K562 (cell line): ENCODE data around the gene SERPINB12. TPM values are rescaled to one million over a fixed set of nuclear protein-coding genes. Genes with fewer than 3 reads are reported as not detected.
A peak's percentile ranks its signal among the peaks of the same experiment; 100 is the strongest.

Experiments used
- ATAC-seq: fragments of 200-7000 bp; cut with Tn5 transposase; 3 replicates; pipeline ENCODE4 v1.9.1; 2020; ENCODE audit warnings: moderate library complexity
- BruUV-seq: library from RNA; stranded (reverse); fragments of 400-500 nt; replicated peaks from 2 replicates; lab custom pipeline; 2021; lab: Mats Ljungman, UMichigan
- CTCF ChIA-PET: fragments of 300-600 bp; formaldehyde crosslinking; extraction: SDS; loops from one replicate; lab custom pipeline; 2021; ENCODE audit warnings: low intra/inter-chr PET ratio; lab: Yijun Ruan, JAX
- POLR2A ChIA-PET: fragments of 300-600, 350-650 bp; sonication (Branson Sonifier 250); formaldehyde crosslinking; extraction: SDS; loops from one replicate; lab custom pipeline; 2021; ENCODE audit warnings: antibody characterized with exemption, inconsistent platforms; lab: Yijun Ruan, JAX
- DNase-seq, 4 experiments: peaks; one replicate each; pipeline versions ENCODE4 v3.0.0 to v3.0.0-alpha.2; 2011 to 2018; ENCODE audit warnings: low spot score in 3 of 4, mixed read lengths in 3 of 4; ENCODE audit errors: extremely low read depth in 1 of 4
- FAIRE-seq: peaks from 2 replicates; lab custom pipeline; 2011; peaks lifted over from hg19 to GRCh38; lab: Jason Lieb, UNC
- H2AFZ ChIP-seq: 2 replicates; pipeline ENCODE4 v1.6.0; 2011; ENCODE audit warnings: low read depth, low read length, control low read depth, inconsistent platforms
- H3K27ac ChIP-seq: fragments of 200-600 bp; 3 replicates; pipeline ENCODE4 v1.8.0; 2011; ENCODE audit warnings: low read depth, mild to moderate bottlenecking, control low read depth, inconsistent platforms, low read length, moderate library complexity, mixed read lengths; ENCODE audit errors: extremely low read depth
- H3K27me3 ChIP-seq, 2 experiments: fragments of 300-600 bp in 1 of 2; 2 replicates in 1 of 2; 3 replicates in 1 of 2; pipeline versions ENCODE4 v1.6.0 to v1.8.0; 2011; ENCODE audit warnings: inconsistent platforms in 2 of 2, low read length in 2 of 2, mild to moderate bottlenecking in 1 of 2, mixed read lengths in 1 of 2, moderate library complexity in 1 of 2; ENCODE audit not compliant: control insufficient read depth in 2 of 2, insufficient read depth in 2 of 2
- H3K36me3 ChIP-seq: fragments of 300-600 bp; 3 replicates; pipeline ENCODE4 v1.8.0; 2011; ENCODE audit warnings: mild to moderate bottlenecking, low read length, inconsistent platforms; ENCODE audit not compliant: control insufficient read depth, insufficient read depth
- H3K4me1 ChIP-seq, 2 experiments: fragments of 200-600 bp in 1 of 2; replicated peaks in 1 of 2; 2 replicates in 1 of 2; 3 replicates in 1 of 2; pipeline versions ENCODE4 v1.5.1 to v1.8.0; 2011; ENCODE audit warnings: inconsistent platforms in 2 of 2, low read length in 2 of 2, mild to moderate bottlenecking in 1 of 2, mixed read lengths in 1 of 2, moderate library complexity in 1 of 2; ENCODE audit not compliant: control insufficient read depth in 2 of 2, insufficient read depth in 2 of 2
- H3K4me2 ChIP-seq: 2 replicates; pipeline ENCODE4 v1.6.1; 2011; ENCODE audit warnings: low read length, control low read depth, inconsistent platforms, mixed read lengths; ENCODE audit not compliant: insufficient read depth
- H3K4me3 ChIP-seq: fragments of 200-600 bp; sonication (generic), shearing (Covaris generic); 2 replicates; pipeline ENCODE4 v1.5.1; 2016; ENCODE audit warnings: control low read depth, inconsistent platforms
- H3K79me2 ChIP-seq: fragments of 200-600 bp; 3 replicates; pipeline ENCODE4 v1.8.0; 2011; ENCODE audit warnings: low read length, inconsistent platforms; ENCODE audit not compliant: control insufficient read depth, insufficient read depth
- H3K9ac ChIP-seq, 2 experiments: 2 replicates each; pipeline versions ENCODE4 v1.6.0 to v1.6.1; 2011; ENCODE audit warnings: low read depth in 2 of 2, low read length in 2 of 2, control low read depth in 1 of 2, inconsistent platforms in 1 of 2, mild to moderate bottlenecking in 1 of 2, mixed read lengths in 1 of 2; ENCODE audit not compliant: insufficient read depth in 1 of 2
- H3K9me1 ChIP-seq: one replicate; pipeline ENCODE4 v1.6.0; 2011; ENCODE audit warnings: inconsistent platforms, mild to moderate bottlenecking, low read length, moderate library complexity; ENCODE audit not compliant: control insufficient read depth, insufficient read depth
- H3K9me3 ChIP-seq: replicated peaks from 2 replicates; pipeline ENCODE4 v1.5.1; 2011; ENCODE audit warnings: low read depth, low read length, inconsistent platforms; ENCODE audit not compliant: control insufficient read depth, insufficient read depth
- H4K20me1 ChIP-seq: replicated peaks from 2 replicates; pipeline ENCODE4 v1.6.1; 2011; ENCODE audit warnings: low read length, inconsistent platforms, mixed read lengths; ENCODE audit not compliant: control insufficient read depth, insufficient read depth
- GABPA ChIP-seq: fragments of 200-800 bp; sonication (Bioruptor generic); conservative IDR thresholded peaks from 2 replicates; pipeline ENCODE4 v1.6.1; 2016; ENCODE audit warnings: low read depth, missing genetic modification characterization, missing compliant biosample characterization
- GATAD2A ChIP-seq: fragments of 450-650 bp; IDR thresholded peaks from 2 replicates; pipeline ENCODE4 v1.6.1; 2017
- PTRF ChIP-seq: fragments of 450-650 bp; IDR thresholded peaks from 2 replicates; pipeline ENCODE4 v1.6.1; 2016; ENCODE audit warnings: mild to moderate bottlenecking, missing genetic modification characterization, missing compliant biosample characterization
- RAD21 ChIP-seq, 2 experiments: fragments of 250-450 bp in 1 of 2; fragments of 450-650 bp in 1 of 2; sonication (Bioruptor Pico) in 1 of 2; formaldehyde crosslinking in 1 of 2; IDR thresholded peaks in 1 of 2; conservative IDR thresholded peaks in 1 of 2; 2 replicates each; pipeline versions ENCODE4 v1.4.0 to v1.8.0; 2020 to 2022; ENCODE audit warnings: mild to moderate bottlenecking in 2 of 2, moderate library complexity in 1 of 2
- SMC3 ChIP-seq: conservative IDR thresholded peaks from 2 replicates; pipeline ENCODE4 v1.6.1; 2011; ENCODE audit warnings: low read depth, low read length, improper control_type of control experiment; ENCODE audit not compliant: insufficient read depth
- WGBS: fragments of 100-300 bp; shearing (Covaris generic); methylation state at CpG from one replicate; pipeline ENCODE4 v1.1.6; 2016; ENCODE audit warnings: low coverage, mixed read lengths; ENCODE audit not compliant: insufficient coverage; ENCODE audit errors: missing lambda C conversion rate; 5-methylcytosine and 5-hydroxymethylcytosine counted together
- in situ Hi-C: fragments of 300-500 bp; cut with MboI; formaldehyde crosslinking; loops from 4 replicates; pipeline ENCODE4 v1.15.0; 2018; ENCODE audit warnings: inconsistent platforms, mixed read lengths
- intact Hi-C: fragments of 100-400 bp; cut with micrococcal nuclease; formaldehyde crosslinking; loops from 2 replicates; pipeline ENCODE4 v1.14.2; 2022
- polyA plus RNA-seq, 8 experiments: library from polyadenylated mRNA; depleted of rRNA in 4 of 8; stranded (reverse) in 5 of 8; unstranded in 3 of 8; fragments of >200 nt; fragmentation: Nextera tagmentation in 2 of 8; fragmentation: Illumina TruSeq in 1 of 8; extraction: Ambion mirVana in 2 of 8; extraction: Trizol in 1 of 8; gene quantifications; 2 replicates each; pipeline versions ENCODE4 v1.2.1 to v1.2.3, GENCODE V29; 2011 to 2014; ENCODE audit warnings: inconsistent platforms in 1 of 8, missing spikeins in 1 of 8
- total RNA-seq, 7 experiments: library from RNA; depleted of rRNA in 6 of 7; stranded (reverse); fragments of >200 nt in 6 of 7; fragmentation: Illumina TruSeq in 2 of 7; extraction: Trizol in 2 of 7; gene quantifications; 2 replicates each; pipeline versions ENCODE4 v1.2.1 to v1.2.3, GENCODE V29; 2011 to 2021; ENCODE audit warnings: low replicate concordance in 1 of 7
- TF ChIP-seq, protein P1 (sequence below): fragments of 450-650 bp; formaldehyde crosslinking; IDR thresholded peaks from 2 replicates; pipeline ENCODE4 v1.4.0; 2020; ENCODE audit warnings: mild to moderate bottlenecking, moderate library complexity
- TF ChIP-seq, protein P2 (sequence below), 3 experiments: IDR thresholded peaks in 2 of 3; conservative IDR thresholded peaks in 1 of 3; 2 replicates each; pipeline ENCODE4 v1.5.1; 2011 to 2012; ENCODE audit warnings: low read length in 3 of 3, mild to moderate bottlenecking in 3 of 3, control low read depth in 2 of 3, improper control_type of control experiment in 1 of 3, inconsistent platforms in 1 of 3, low read depth in 1 of 3, mixed read lengths in 1 of 3, moderate library complexity in 1 of 3; ENCODE audit not compliant: insufficient read depth in 2 of 3
- TF ChIP-seq, protein P3 (sequence below), 2 experiments: fragments of 450-650 bp; formaldehyde crosslinking in 1 of 2; IDR thresholded peaks; 2 replicates each; pipeline versions ENCODE4 v1.4.0 to v1.6.1; 2014 to 2020; ENCODE audit warnings: mild to moderate bottlenecking in 2 of 2, borderline replicate concordance in 1 of 2, low read depth in 1 of 2

The SERPINB12 gene
- total and polyA plus RNA-seq, 9 of the 15 experiments (the other 6 are each of a cell fraction or from before 2014, with no cell fraction given) = not detected

DNA sequence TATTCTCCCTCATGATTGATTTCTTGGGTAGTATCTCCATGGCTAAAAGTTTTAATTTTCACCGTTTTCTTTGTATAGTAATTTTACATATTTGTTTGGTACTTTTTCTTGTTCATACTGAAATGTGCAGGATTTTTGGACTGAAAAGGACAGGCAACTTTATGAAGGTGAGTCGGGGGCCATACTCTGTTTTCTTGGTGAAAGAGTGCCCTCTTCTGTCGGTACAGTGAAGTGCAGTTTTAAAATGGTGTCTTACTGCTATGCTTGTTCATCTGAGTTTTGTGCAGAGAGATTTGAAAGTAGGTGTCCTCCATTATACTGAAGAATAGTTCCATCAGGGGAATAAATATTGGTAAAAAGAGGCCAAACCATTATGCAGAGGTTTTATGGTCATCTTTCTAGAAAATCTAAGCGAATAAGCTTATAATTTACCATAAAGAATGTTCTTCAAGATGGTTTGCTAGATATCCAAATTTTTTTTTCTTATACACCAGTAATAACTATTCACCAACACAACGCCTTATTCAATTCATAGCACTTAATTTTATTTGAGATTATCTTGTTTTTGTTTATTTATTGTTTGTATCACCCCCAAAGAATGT, 36.3 kb downstream of the SERPINB12 start:
- ChIA-PET POLR2A (no interaction called here), CTCF (interaction anchor here (1.4 kb wide), 1 partner anchor 60 kb away, joined by 9 read pairs; no protein-coding TSS in a partner anchor)
- no peaks in the 10 kb centered on the region for H3K4me1 ChIP-seq
- no peaks in the 10 kb centered on the region for H3K36me3 ChIP-seq
- H3K4me3 ChIP-seq = no peak overlapping the region
- 0% methylated on average over 5 of the region's 5 CpGs for WGBS
- no peak overlapping the region for H3K9ac ChIP-seq
- peak; percentile 72 for ATAC-seq
- FAIRE-seq = peak; percentile 75
- no peaks in the 10 kb centered on the region for H3K79me2 ChIP-seq
- TF ChIP-seq GATAD2A (no peak), PTRF (tag) (no peak), RAD21 (CRISPR knock-in tag; conservative IDR thresholded peaks at IDR 0.05 in 1 of 2, IDR thresholded peaks at IDR 0.05 in 1 of 2) (peak; percentile 38 to 61; a peak in 3 of 4 replicates), SMC3 (0 out of 2 replicates have a peak, but pooled peaks have one; percentile 9), GABPA (tag) (no peak)
- TF ChIP-seq, protein P1, sequence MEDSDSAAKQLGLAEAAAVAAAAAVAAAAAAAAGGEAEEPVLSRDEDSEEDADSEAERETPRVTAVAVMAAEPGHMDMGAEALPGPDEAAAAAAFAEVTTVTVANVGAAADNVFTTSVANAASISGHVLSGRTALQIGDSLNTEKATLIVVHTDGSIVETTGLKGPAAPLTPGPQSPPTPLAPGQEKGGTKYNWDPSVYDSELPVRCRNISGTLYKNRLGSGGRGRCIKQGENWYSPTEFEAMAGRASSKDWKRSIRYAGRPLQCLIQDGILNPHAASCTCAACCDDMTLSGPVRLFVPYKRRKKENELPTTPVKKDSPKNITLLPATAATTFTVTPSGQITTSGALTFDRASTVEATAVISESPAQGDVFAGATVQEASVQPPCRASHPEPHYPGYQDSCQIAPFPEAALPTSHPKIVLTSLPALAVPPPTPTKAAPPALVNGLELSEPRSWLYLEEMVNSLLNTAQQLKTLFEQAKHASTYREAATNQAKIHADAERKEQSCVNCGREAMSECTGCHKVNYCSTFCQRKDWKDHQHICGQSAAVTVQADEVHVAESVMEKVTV = 0 out of 2 replicates have a peak, but pooled peaks have one; percentile 14
- TF ChIP-seq, protein P2, sequence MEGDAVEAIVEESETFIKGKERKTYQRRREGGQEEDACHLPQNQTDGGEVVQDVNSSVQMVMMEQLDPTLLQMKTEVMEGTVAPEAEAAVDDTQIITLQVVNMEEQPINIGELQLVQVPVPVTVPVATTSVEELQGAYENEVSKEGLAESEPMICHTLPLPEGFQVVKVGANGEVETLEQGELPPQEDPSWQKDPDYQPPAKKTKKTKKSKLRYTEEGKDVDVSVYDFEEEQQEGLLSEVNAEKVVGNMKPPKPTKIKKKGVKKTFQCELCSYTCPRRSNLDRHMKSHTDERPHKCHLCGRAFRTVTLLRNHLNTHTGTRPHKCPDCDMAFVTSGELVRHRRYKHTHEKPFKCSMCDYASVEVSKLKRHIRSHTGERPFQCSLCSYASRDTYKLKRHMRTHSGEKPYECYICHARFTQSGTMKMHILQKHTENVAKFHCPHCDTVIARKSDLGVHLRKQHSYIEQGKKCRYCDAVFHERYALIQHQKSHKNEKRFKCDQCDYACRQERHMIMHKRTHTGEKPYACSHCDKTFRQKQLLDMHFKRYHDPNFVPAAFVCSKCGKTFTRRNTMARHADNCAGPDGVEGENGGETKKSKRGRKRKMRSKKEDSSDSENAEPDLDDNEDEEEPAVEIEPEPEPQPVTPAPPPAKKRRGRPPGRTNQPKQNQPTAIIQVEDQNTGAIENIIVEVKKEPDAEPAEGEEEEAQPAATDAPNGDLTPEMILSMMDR (IDR thresholded peaks at IDR 0.05 in 2 of 3, conservative IDR thresholded peaks at IDR 0.05 in 1 of 3; ENCODE audit: insufficient read depth in 2 of 3, low read depth in 1 of 3, low read length in 3 of 3) = peak; percentile 34 to 63 (median 63)
- TF ChIP-seq, protein P3, sequence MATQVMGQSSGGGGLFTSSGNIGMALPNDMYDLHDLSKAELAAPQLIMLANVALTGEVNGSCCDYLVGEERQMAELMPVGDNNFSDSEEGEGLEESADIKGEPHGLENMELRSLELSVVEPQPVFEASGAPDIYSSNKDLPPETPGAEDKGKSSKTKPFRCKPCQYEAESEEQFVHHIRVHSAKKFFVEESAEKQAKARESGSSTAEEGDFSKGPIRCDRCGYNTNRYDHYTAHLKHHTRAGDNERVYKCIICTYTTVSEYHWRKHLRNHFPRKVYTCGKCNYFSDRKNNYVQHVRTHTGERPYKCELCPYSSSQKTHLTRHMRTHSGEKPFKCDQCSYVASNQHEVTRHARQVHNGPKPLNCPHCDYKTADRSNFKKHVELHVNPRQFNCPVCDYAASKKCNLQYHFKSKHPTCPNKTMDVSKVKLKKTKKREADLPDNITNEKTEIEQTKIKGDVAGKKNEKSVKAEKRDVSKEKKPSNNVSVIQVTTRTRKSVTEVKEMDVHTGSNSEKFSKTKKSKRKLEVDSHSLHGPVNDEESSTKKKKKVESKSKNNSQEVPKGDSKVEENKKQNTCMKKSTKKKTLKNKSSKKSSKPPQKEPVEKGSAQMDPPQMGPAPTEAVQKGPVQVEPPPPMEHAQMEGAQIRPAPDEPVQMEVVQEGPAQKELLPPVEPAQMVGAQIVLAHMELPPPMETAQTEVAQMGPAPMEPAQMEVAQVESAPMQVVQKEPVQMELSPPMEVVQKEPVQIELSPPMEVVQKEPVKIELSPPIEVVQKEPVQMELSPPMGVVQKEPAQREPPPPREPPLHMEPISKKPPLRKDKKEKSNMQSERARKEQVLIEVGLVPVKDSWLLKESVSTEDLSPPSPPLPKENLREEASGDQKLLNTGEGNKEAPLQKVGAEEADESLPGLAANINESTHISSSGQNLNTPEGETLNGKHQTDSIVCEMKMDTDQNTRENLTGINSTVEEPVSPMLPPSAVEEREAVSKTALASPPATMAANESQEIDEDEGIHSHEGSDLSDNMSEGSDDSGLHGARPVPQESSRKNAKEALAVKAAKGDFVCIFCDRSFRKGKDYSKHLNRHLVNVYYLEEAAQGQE (IDR thresholded peaks at IDR 0.05; ENCODE audit: borderline replicate concordance) = peak; percentile 14; the same call in 1 of the 2 replicates
- TF ChIP-seq, protein P3 (CRISPR knock-in tag; IDR thresholded peaks at IDR 0.05; ENCODE audit: low read depth) = no peak
- H3K9me1 ChIP-seq = no peaks in the 10 kb centered on the region
- no peaks in the 10 kb centered on the region for H3K27me3 ChIP-seq
- H3K27ac ChIP-seq = no peak overlapping the region
- H3K4me2 ChIP-seq = no peak overlapping the region
- no peaks in the 10 kb centered on the region for H3K9me3 ChIP-seq
- no peak overlapping the region for H2AFZ ChIP-seq
- no TSS peak for BruUV-seq
- DNase-seq = peak; percentile 12 to 35 (median 16)
- no peaks in the 10 kb centered on the region for H4K20me1 ChIP-seq
- in situ Hi-C loops (no loop called here), intact Hi-C loops (loop anchor here (2.0 to 10.0 kb wide), 2 partner anchors 60 to 554 kb away; no protein-coding TSS in a partner anchor)
